GM12891 (cell line): ENCODE measurements around the gene PIK3R5.

Experiments used
- PAX5 ChIP-seq: IDR thresholded peaks from 2 replicates; pipeline ENCODE4 v1.6.1; 2011; ENCODE audit warnings: low read length, moderate library complexity, mild to moderate bottlenecking; ENCODE audit not compliant: insufficient read depth, severe bottlenecking
- POLR2A ChIP-seq: IDR thresholded peaks from 2 replicates; pipeline ENCODE4 v1.6.1; 2011; ENCODE audit warnings: low read depth, low read length, control low read depth
- POLR2AphosphoS5 ChIP-seq: IDR thresholded peaks from 2 replicates; pipeline ENCODE4 v1.6.1; 2011; ENCODE audit warnings: low read depth, low read length, control low read depth
- POU2F2 ChIP-seq: IDR thresholded peaks from 2 replicates; pipeline ENCODE4 v1.6.1; 2011; ENCODE audit warnings: low read depth, mild to moderate bottlenecking, control low read depth, low read length, moderate library complexity
- SPI1 ChIP-seq: IDR thresholded peaks from 2 replicates; pipeline ENCODE4 v1.6.1; 2011; ENCODE audit warnings: low read depth, low read length, control low read depth
- TAF1 ChIP-seq: IDR thresholded peaks from 2 replicates; pipeline ENCODE4 v1.6.1; 2011; ENCODE audit warnings: low read depth, low read length, control low read depth

- TF ChIP-seq POLR2AphosphoS5 (no peak), TAF1 (no peak), POLR2A (no peak), SPI1 (no peak), POU2F2 (peak; percentile 52; the same call in 1 of the 2 replicates), PAX5 (no peak)
Measured at GRCh38 chr17:8924595-8924994, 40.9 kb downstream of the PIK3R5 start.
